ENCODE measurements around the gene TGM1.

- TF ChIP-seq POLR2A (IDR thresholded peaks at IDR 0.05; ENCODE audit: low read depth, low read length) (no peak), POLR2AphosphoS5 (IDR thresholded peaks at IDR 0.05; ENCODE audit: low read depth, low read length) (no peak; the same call in 1 of the 2 replicates)
Observed at GRCh38 chr14:24235804-24236688, 26.9 kb downstream of the TGM1 start.

All from GM12891 (cell line).